KBM-7 (cell line): ENCODE results near the gene PLOD1.
"Not testable (repeated sequence)": the region's sequence is repeated elsewhere in the genome, so short reads cannot be mapped to it uniquely, and the experiment has no call there.

ENCODE experiments used
- DNase-seq: peaks from one replicate; pipeline ENCODE4 v3.0.0-alpha.2; 2015
- in situ Hi-C: fragments of 300-500 bp; cut with MboI; formaldehyde crosslinking; loops from 2 replicates; pipeline ENCODE4 v1.14.3; 2020; ENCODE audit warnings: low sequenced_read_pairs, low pct_unique_long_range_greater_than_20kb, mixed read lengths

The PLOD1 gene

GRCh38 chr1:11934302-11935056 is at the start of gene PLOD1:
Gene PLOD1, plus strand, starts transcription at chr1:11934717. Its CDS starts 63 bp downstream, at chr1:11934780.
- in situ Hi-C loops: no loop called here

DNA sequence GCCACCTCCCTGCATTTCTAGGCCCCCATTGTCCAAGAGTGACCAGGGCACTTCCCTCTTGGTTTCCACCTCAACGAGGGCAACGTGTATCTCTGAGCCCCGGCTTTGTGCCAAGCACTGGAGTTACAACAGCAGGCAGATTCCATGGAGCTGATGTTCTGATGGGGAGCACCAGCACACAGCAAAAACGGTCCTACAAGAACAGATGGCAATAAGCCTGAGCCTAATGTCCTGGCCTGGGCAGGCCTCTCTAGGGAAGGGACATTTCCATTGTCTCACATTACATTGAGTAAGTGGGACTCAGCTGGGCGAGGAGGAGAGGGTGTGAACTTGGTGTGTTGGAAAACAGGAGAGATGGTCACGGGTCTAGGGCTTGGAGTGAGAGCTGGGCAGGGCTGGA is 48.6 kb upstream of the PLOD1 start:
- no peak for DNase-seq
- in situ Hi-C loops: no loop called here

More at GRCh38 chr1:11934302-11935056, at the start of gene PLOD1:
- peak; percentile 83 for DNase-seq

- in situ Hi-C loops: no loop called here
- DNase-seq: no peak
Measured at GRCh38 chr1:11886986-11887665, 47.4 kb upstream of the PLOD1 start.

- DNase-seq: no peak
- in situ Hi-C loops: no loop called here
Measured at GRCh38 chr1:11887666-11888007, 46.9 kb upstream of the PLOD1 start.

GRCh38 chr1:11888206-11888876 is 46.2 kb upstream of the PLOD1 start:
- DNase-seq: no peak
- in situ Hi-C loops: no loop called here

- in situ Hi-C loops: no loop called here
- no peak for DNase-seq
Measured at GRCh38 chr1:11888877-11889208, 45.7 kb upstream of the PLOD1 start.

DNA sequence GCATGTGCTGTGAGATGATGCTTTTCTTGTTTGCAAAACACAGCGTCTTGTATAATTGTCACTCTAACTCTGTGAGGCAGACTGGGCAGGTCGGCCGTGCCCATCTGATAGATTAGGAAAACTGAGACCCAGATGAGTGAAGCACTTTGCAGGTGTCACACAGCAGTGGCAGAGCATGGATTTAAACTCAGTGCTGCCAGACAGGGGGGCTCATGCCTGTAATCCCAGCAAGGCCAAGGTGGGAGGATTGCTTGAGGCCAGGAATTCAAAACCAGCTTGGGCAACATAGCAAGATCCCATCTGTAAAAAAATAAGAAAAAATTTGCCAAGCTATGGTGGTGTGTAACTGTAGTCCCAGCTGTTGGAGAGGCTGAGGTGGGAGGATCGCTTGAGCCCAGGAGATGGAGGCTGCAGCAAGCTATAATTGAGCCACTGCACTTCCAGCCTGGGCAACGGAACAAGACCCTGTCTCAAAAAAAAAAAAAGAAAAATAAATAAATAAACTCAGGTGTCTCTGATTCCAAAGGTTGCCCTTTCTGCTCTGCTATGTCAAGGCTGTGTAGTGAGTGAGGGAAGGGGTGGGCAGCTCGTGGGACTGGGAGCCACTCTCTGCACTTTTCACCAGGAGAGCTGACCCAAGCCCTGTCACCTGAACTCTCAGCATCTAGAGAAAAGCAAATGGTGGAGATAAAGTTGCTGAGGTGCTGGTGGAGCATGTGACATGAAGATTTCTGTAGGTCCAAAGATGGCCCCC is 42.9 kb upstream of the PLOD1 start:
- DNase-seq: no peak
- in situ Hi-C loops: loop anchor here (10.0 kb wide), 1 partner anchor 57 kb away; no protein-coding TSS in a partner anchor

GRCh38 chr1:11893907-11894251 is 40.6 kb upstream of the PLOD1 start:
- in situ Hi-C loops: loop anchor here (10.0 kb wide), 1 partner anchor 59 kb away; no protein-coding TSS in a partner anchor
- peak; percentile 60 for DNase-seq

DNA sequence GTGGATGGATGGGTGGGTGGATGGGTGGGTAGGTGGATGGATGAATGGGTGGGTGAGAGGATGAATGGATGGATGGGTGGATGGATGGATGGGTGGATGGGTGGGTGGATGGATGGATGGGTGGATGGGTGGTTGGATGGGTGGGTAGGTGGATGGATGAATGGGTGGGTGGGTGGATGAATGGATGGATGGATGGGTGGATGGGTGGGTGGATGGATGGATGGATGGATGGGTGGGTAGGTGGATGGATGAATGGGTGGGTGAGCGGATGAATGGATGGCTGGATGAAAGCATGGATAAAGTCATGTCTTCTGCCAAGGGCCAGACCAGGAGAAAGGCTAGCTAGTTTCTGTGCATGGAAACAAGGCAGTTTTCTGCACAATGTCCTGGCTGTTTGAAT is 40.0 kb upstream of the PLOD1 start:
- not testable (repeated sequence) for DNase-seq
- in situ Hi-C loops: loop anchor here (10.0 kb wide), 1 partner anchor 60 kb away; no protein-coding TSS in a partner anchor

DNA sequence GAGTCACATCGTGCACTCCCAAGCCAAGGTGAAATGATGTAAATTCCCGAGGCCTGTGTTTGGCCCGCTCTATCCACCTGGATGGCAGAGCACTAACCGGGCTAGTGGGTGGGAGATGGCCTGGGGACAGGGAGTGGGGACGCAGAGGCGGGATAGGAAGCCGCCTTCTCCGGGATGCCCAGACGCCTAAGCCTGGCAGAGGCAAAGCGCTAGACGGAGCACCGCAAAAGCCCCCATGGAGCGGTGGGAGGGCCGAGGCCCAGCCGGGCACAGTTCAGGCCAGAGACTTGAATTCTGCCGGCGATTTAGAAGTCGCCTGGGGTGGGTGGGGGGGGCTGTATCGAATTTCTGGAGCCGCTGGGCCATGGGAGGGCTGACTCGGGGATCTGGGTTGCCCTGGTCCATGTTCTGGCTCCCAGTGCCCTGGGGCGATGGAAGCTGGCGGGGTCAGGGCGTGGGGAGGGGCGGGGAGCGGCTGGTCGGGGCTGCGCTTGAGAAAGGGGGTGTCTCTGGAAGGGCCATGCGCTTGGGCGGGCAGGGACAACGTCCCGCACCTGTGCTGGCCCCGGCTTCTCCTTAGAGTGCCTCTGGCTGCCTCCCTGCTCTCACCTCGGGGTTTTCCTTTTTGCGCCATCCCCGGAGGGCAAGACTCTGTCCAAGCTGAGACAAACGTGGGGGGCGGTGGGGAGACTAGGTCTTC is 36.3 kb upstream of the PLOD1 start:
- DNase-seq: no peak
- in situ Hi-C loops: loop anchor here (10.0 kb wide), 1 partner anchor 63 kb away; no protein-coding TSS in a partner anchor

DNA sequence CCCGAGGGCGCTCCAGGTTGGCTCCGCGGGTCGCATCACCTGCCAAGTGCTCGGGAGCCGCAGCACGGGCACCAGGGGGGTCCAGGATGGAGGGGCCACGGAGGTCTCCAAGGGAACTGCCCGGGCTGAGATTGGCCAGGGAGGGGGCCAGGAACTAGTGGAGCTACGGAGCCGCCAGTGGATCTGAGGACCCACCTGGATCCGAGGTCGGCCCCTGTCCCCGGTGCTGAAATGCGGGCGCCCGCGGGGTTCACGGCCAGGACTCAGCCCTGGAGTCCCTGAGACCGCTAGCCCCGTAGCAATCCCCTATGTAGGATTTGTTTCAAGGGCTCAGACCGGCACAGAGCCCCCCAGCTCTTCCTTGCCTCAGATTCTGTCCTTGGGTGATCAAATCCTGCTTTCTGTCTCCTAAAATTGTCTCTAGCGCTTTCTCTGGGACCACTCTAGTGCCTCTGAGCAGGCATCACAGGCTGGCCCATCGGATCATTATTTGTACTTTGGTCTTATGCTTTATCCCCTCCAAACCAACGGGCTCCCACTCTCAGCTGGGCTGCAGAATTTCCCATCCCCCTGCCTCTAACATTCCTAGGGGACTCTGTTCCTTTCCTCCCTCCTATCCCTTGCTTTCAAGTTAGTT is 35.6 kb upstream of the PLOD1 start:
- DNase-seq: no peak
- in situ Hi-C loops: loop anchor here (10.0 kb wide), 1 partner anchor 64 kb away; no protein-coding TSS in a partner anchor

GRCh38 chr1:11901446-11901845 is 33.1 kb upstream of the PLOD1 start:
- DNase-seq, in situ Hi-C loops: not testable (repeated sequence)

- in situ Hi-C loops: no loop called here
- no peak for DNase-seq
Measured at GRCh38 chr1:11903210-11903609, 31.3 kb upstream of the PLOD1 start.

DNA sequence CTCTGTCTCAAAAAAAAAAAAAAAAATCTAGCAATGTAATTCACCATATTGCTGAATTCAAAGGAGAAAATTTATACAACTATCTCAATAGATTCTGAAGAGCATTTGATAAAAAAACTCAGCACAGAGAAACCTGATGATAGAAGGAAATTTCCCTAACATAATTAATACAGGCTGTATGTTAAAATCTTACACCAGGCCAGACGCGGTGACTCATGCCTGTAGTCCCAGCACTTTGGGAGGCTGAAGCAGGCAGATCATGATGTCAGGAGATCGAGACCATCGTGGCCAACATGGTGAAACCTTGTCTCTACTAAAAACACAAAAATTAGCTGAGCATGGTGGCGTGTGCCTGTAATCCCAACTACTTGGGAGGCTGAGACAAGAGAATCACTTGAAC is 30.4 kb upstream of the PLOD1 start:
- DNase-seq, in situ Hi-C loops: not testable (repeated sequence)

DNA sequence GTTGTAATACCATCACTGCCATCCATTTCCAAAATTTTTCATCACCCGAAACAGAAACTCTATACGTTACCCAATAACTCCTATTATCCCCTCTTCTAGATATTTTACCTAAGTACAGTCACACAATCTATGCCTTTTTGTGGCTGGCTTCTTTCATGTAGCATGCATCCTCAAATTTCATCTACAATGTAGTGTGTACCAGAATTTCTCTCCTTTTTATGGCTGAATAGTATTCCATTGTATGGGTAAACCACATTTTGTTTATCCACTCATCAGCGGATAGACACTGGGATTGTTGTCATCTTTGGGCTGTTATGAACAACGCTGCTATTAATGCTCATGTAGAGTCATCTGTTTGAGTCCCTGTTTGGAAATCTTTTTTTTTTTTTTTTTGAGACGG is 29.5 kb upstream of the PLOD1 start:
- in situ Hi-C loops: no loop called here

DNA sequence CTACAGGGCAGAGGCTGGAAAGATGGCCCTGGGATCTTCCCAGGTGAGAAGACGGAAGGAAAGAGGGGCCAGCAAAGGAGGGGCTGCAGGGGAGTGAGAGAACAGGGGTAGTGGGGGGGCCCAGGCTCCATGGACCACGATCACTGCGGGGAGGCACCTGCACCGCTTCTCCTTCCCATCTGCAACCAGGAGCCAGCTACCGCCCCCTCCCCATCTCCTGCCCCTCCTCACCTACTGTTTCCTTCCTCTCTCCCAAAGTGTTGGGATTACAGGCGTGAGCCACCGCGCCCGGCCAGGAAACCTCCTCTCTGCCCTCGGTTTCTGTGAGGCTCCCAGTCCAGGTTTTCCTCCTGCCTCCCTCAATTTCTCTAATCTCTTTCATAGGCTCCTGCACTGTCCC is 27.6 kb upstream of the PLOD1 start:
- DNase-seq: no peak
- in situ Hi-C loops: no loop called here

More for the DNA sequence above, 29.5 kb upstream of the PLOD1 start:
- DNase-seq: no peak

GRCh38 chr1:11907275-11908094 is 27.0 kb upstream of the PLOD1 start:
- in situ Hi-C loops: no loop called here
- DNase-seq: peak; percentile 98
